GM12878 (cell line): ENCODE measurements around the gene E2F2. TPM values are rescaled to one million over a fixed set of nuclear protein-coding genes. Genes with fewer than 3 reads are reported as not detected.

ENCODE experiments used
- ATAC-seq: fragments of 200-7000 bp; cut with Tn5 transposase; 3 replicates; pipeline ENCODE4 v1.9.1; 2020; ENCODE audit warnings: mild to moderate bottlenecking, moderate library complexity
- BruUV-seq: library from RNA; stranded (reverse); fragments of 400-500 nt; replicated peaks from 2 replicates; lab custom pipeline; 2021; lab: Mats Ljungman, UMichigan
- CTCF ChIA-PET: fragments of 300-600 bp; sonication (Branson Sonifier 250); formaldehyde crosslinking; extraction: SDS; loops from one replicate; lab custom pipeline; 2021; ENCODE audit warnings: inconsistent platforms; lab: Yijun Ruan, JAX
- POLR2A ChIA-PET: fragments of 350-600 bp; formaldehyde crosslinking; extraction: SDS; loops from one replicate; lab custom pipeline; 2021; ENCODE audit warnings: inconsistent platforms; lab: Charles Lee
- RAD21 ChIA-PET: fragments of 300-600 bp; sonication (Branson Sonifier 250); formaldehyde crosslinking; loops from one replicate; lab custom pipeline; 2023; ENCODE audit warnings: antibody characterized with exemption; ENCODE audit not compliant: unreplicated experiment; lab: Charles Lee
- SMC1A ChIA-PET: fragments of 300-600 bp; sonication (Branson Sonifier 250); formaldehyde crosslinking; loops from one replicate; lab custom pipeline; 2023; ENCODE audit not compliant: unreplicated experiment, uncharacterized antibody; lab: Charles Lee
- DNase-seq: peaks from one replicate; pipeline ENCODE4 v3.0.0-alpha.2; 2011; ENCODE audit warnings: low read depth, low spot score
- FAIRE-seq: peaks from 3 replicates; lab custom pipeline; 2011; peaks lifted over from hg19 to GRCh38; lab: Jason Lieb, UNC
- H2AFZ ChIP-seq: 2 replicates; pipeline ENCODE4 v1.6.0; 2011; ENCODE audit warnings: low read depth, low read length, control low read depth; ENCODE audit not compliant: control insufficient read depth
- H3K27ac ChIP-seq: 2 replicates; pipeline ENCODE4 v1.5.1; 2011; ENCODE audit warnings: control low read depth; ENCODE audit not compliant: control insufficient read depth, insufficient read depth
- H3K27me3 ChIP-seq, 2 experiments: replicated peaks in 1 of 2; 2 replicates each; pipeline versions ENCODE4 v1.6.0 to v1.6.1; 2011; ENCODE audit warnings: low read length in 1 of 2; ENCODE audit not compliant: control insufficient read depth in 2 of 2, insufficient read depth in 2 of 2
- H3K36me3 ChIP-seq, 2 experiments: 2 replicates each; pipeline ENCODE4 v1.5.1; 2011; ENCODE audit warnings: low read length in 1 of 2; ENCODE audit not compliant: control insufficient read depth in 2 of 2, insufficient read depth in 2 of 2
- H3K4me1 ChIP-seq: 2 replicates; pipeline ENCODE4 v1.6.1; 2011; ENCODE audit warnings: mild to moderate bottlenecking, low read length, moderate library complexity, mixed read lengths; ENCODE audit not compliant: control insufficient read depth, insufficient read depth
- H3K4me2 ChIP-seq: 2 replicates; pipeline ENCODE4 v1.6.0; 2011; ENCODE audit warnings: control low read depth; ENCODE audit not compliant: control insufficient read depth, insufficient read depth
- H3K4me3 ChIP-seq: fragments of 200-600 bp; sonication (generic); 2 replicates; pipeline ENCODE4 v1.5.1; 2016
- H3K79me2 ChIP-seq: 2 replicates; pipeline ENCODE4 v1.6.0; 2011; ENCODE audit warnings: low read length; ENCODE audit not compliant: control insufficient read depth, insufficient read depth
- H3K9ac ChIP-seq: 2 replicates; pipeline ENCODE4 v1.8.0; 2011; ENCODE audit warnings: low read length, control low read depth, mixed read lengths; ENCODE audit not compliant: control insufficient read depth, insufficient read depth
- H3K9me3 ChIP-seq: replicated peaks from 3 replicates; pipeline ENCODE4 v1.5.1; 2011; ENCODE audit warnings: mild to moderate bottlenecking, low read length; ENCODE audit not compliant: control insufficient read depth, insufficient read depth
- H4K20me1 ChIP-seq: 2 replicates; pipeline ENCODE4 v1.6.0; 2011; ENCODE audit not compliant: control insufficient read depth, insufficient read depth
- CEBPZ ChIP-seq: fragments of 150-350 bp; IDR thresholded peaks from 2 replicates; pipeline ENCODE4 v1.6.1; 2016; ENCODE audit warnings: low read depth, low read length
- CHD2 ChIP-seq: IDR thresholded peaks from 2 replicates; pipeline ENCODE4 v1.6.1; 2011; ENCODE audit warnings: low read depth, low read length, improper control_type of control experiment, borderline replicate concordance
- ESRRA ChIP-seq: IDR thresholded peaks from 2 replicates; pipeline ENCODE4 v1.6.1; 2012; ENCODE audit warnings: mild to moderate bottlenecking, low read length, improper control_type of control experiment
- GABPA ChIP-seq: IDR thresholded peaks from 2 replicates; pipeline ENCODE4 v1.6.1; 2014; ENCODE audit warnings: antibody characterized with exemption, low read depth, mild to moderate bottlenecking, inconsistent platforms
- KLF5 ChIP-seq: fragments of 450-650 bp; IDR thresholded peaks from 2 replicates; pipeline ENCODE4 v1.6.1; 2014; ENCODE audit warnings: mild to moderate bottlenecking; ENCODE audit not compliant: partially characterized antibody
- MEF2B ChIP-seq: fragments of 450-650 bp; IDR thresholded peaks from 2 replicates; pipeline ENCODE4 v1.6.1; 2018; ENCODE audit warnings: mild to moderate bottlenecking, moderate library complexity; ENCODE audit not compliant: partially characterized antibody, poor library complexity, severe bottlenecking
- PAX8 ChIP-seq: fragments of 450-650 bp; IDR thresholded peaks from 2 replicates; pipeline ENCODE4 v1.6.1; 2017; ENCODE audit warnings: mild to moderate bottlenecking, moderate library complexity
- RCOR1 ChIP-seq: conservative IDR thresholded peaks from 2 replicates; pipeline ENCODE4 v1.6.1; 2012; ENCODE audit warnings: low read depth, low read length, improper control_type of control experiment
- SMAD5 ChIP-seq: IDR thresholded peaks from 2 replicates; pipeline ENCODE4 v1.6.1; 2016; ENCODE audit warnings: antibody characterized with exemption, low read depth
- ZBTB33 ChIP-seq: fragments of 450-650 bp; IDR thresholded peaks from 2 replicates; pipeline ENCODE4 v1.6.1; 2017; ENCODE audit warnings: mild to moderate bottlenecking
- WGBS: methylation state at CpG from one replicate; pipeline ENCODE4 v1.1.6; 2016; ENCODE audit warnings: low lambda C conversion rate; ENCODE audit not compliant: insufficient replicate concordance, insufficient coverage; ENCODE audit errors: missing lambda C conversion rate; 5-methylcytosine and 5-hydroxymethylcytosine counted together
- in situ Hi-C: fragments of 300-500 bp; cut with MboI; formaldehyde crosslinking; loops from 9 replicates; pipeline ENCODE4 v1.14.3; 2018; ENCODE audit warnings: mixed read lengths
- intact Hi-C: fragments of 100-400 bp; cut with micrococcal nuclease; formaldehyde crosslinking; loops from one replicate; pipeline ENCODE4 v1.14.2; 2022; ENCODE audit not compliant: unreplicated experiment
- polyA plus RNA-seq, 11 experiments: library from polyadenylated mRNA; depleted of rRNA in 4 of 11; unstranded in 6 of 11; stranded (reverse) in 5 of 11; fragments of >200 nt; fragmentation: Nextera tagmentation in 4 of 11; fragmentation: Illumina TruSeq in 1 of 11; extraction: Ambion mirVana in 4 of 11; extraction: Trizol in 1 of 11; gene quantifications; 1 replicate in 1 of 11; 2 replicates in 10 of 11; pipeline versions ENCODE4 v1.2.1 to v1.2.3, GENCODE V29; 2011 to 2016; ENCODE audit warnings: inconsistent platforms in 2 of 11, missing spikeins in 2 of 11, low read depth in 1 of 11
- total RNA-seq, 4 experiments: library from RNA; depleted of rRNA in 3 of 4; stranded (reverse); fragments of >200 nt in 3 of 4; fragmentation: Illumina TruSeq in 1 of 4; extraction: Trizol in 1 of 4; gene quantifications; 2 replicates each; pipeline versions ENCODE4 v1.2.1 to v1.2.3, GENCODE V29; 2013 to 2021

E2F2 gene
- total and polyA plus RNA-seq, 10 of the 15 experiments (the other 5 are each of a cell fraction or from before 2014, with no cell fraction given) = 3.8 to 27.2 (median 14.6) TPM

GRCh38 chr1:23565776-23566175, 34.7 kb upstream of the E2F2 start (continued):
- TF ChIP-seq ZBTB33 (no peak), RCOR1 (no peak), KLF5 (no peak)

GRCh38 chr1:23564529-23565122, 33.6 kb upstream of the E2F2 start:
- ChIA-PET RAD21 (interaction anchor here (0.6 to 1.7 kb wide), 6 partner anchors 9 to 55 kb away, joined by 3 to 5 read pairs (median 4); no protein-coding TSS in a partner anchor), POLR2A (interaction anchor here (0.5 to 5.8 kb wide), 8 partner anchors 9 to 236 kb away, joined by 3 to 35 read pairs (median 3); partner anchors contain the start of gene GALE)

More at GRCh38 chr1:23564529-23565122, 33.6 kb upstream of the E2F2 start:
- DNase-seq = no peak
- BruUV-seq = no TSS peak
- no peaks in the 10 kb centered on the region for H3K79me2 ChIP-seq
- CTCF ChIA-PET = interaction anchor here (1.2 to 2.9 kb wide), 4 partner anchors 9 to 70 kb away, joined by 3 to 14 read pairs (median 5); no protein-coding TSS in a partner anchor
- TF ChIP-seq RCOR1 = no peak
- TF ChIP-seq MEF2B = no peak
- TF ChIP-seq PAX8 = no peak
- no peak for TF ChIP-seq CEBPZ
- no peak for TF ChIP-seq ESRRA
- TF ChIP-seq SMAD5 = no peak
- TF ChIP-seq CHD2 = no peak
- no peak for TF ChIP-seq GABPA
- no peak for ATAC-seq
- H3K9me3 ChIP-seq = no peaks in the 10 kb centered on the region
- no peak overlapping the region for H2AFZ ChIP-seq
- SMC1A ChIA-PET = interaction anchor here (0.6 to 16.8 kb wide), 7 partner anchors 11 to 127 kb away, joined by 3 to 419 read pairs (median 5); no protein-coding TSS in a partner anchor
- no peak for FAIRE-seq
- H3K4me3 ChIP-seq = no peak overlapping the region
- no peaks in the 10 kb centered on the region for H3K27me3 ChIP-seq
- no peak overlapping the region for H3K9ac ChIP-seq
- H4K20me1 ChIP-seq = no peaks in the 10 kb centered on the region
- intact Hi-C loops = no loop called here
- no peak overlapping the region for H3K4me2 ChIP-seq
- WGBS = 69% methylated on average over 10 of the region's 10 CpGs
- H3K27ac ChIP-seq = no peak overlapping the region
- in situ Hi-C loops = no loop called here
- no peaks in the 10 kb centered on the region for H3K36me3 ChIP-seq
- peaks cover 38% of the 10 kb centered on the region for H3K4me1 ChIP-seq
